HepG2 (cell line): ENCODE measurements around the gene LGALS8. TPM values are rescaled to one million over a fixed set of nuclear protein-coding genes. Genes with fewer than 3 reads are reported as not detected.

ENCODE experiments used
- ARID3A ChIP-seq: IDR thresholded peaks from 2 replicates; pipeline ENCODE4 v1.6.1; 2012; ENCODE audit warnings: low read depth, low read length, improper control_type of control experiment
- FOXO1 ChIP-seq: sonication (generic); formaldehyde crosslinking; IDR thresholded peaks from 2 replicates; pipeline ENCODE4 v1.4.0; 2020; ENCODE audit warnings: missing genetic modification reagents
- FUBP1 ChIP-seq: sonication (generic); formaldehyde crosslinking; IDR thresholded peaks from 2 replicates; pipeline ENCODE4 v1.5.1; 2020; ENCODE audit warnings: missing genetic modification reagents, mild to moderate bottlenecking, borderline replicate concordance
- HNF4A ChIP-seq: sonication (generic); formaldehyde crosslinking; IDR thresholded peaks from 2 replicates; pipeline ENCODE4 v1.4.0; 2020; ENCODE audit warnings: missing genetic modification reagents
- IRX3 ChIP-seq: sonication (generic); formaldehyde crosslinking; IDR thresholded peaks from 2 replicates; pipeline ENCODE4 v1.8.1; 2023; ENCODE audit warnings: mild to moderate bottlenecking, low read depth, missing genetic modification reagents, borderline replicate concordance
- KDM4B ChIP-seq: sonication (generic); formaldehyde crosslinking; IDR thresholded peaks from 2 replicates; pipeline ENCODE4 v1.4.0; 2020; ENCODE audit warnings: missing genetic modification reagents
- RCOR2 ChIP-seq: IDR thresholded peaks from 2 replicates; pipeline ENCODE4 v1.6.1; 2016; ENCODE audit warnings: missing biosample characterization, missing genetic modification reagents
- REST ChIP-seq, 2 experiments: IDR thresholded peaks; 2 replicates each; pipeline ENCODE4 v1.6.1; 2011 to 2012; ENCODE audit warnings: low read length in 2 of 2, borderline replicate concordance in 1 of 2, low read depth in 1 of 2, mild to moderate bottlenecking in 1 of 2, moderate library complexity in 1 of 2
- TOPORS ChIP-seq: sonication (generic); formaldehyde crosslinking; IDR thresholded peaks from 2 replicates; pipeline ENCODE4 v1.8.0; 2023; ENCODE audit warnings: mild to moderate bottlenecking, missing genetic modification reagents
- ZBTB8A ChIP-seq: sonication (generic); formaldehyde crosslinking; IDR thresholded peaks from 2 replicates; pipeline ENCODE4 v1.4.0; 2020; ENCODE audit warnings: mild to moderate bottlenecking, low read depth, missing genetic modification reagents, borderline replicate concordance
- ZFP36L2 ChIP-seq: sonication (generic); formaldehyde crosslinking; IDR thresholded peaks from 2 replicates; pipeline ENCODE4 v1.4.0; 2020; ENCODE audit warnings: missing genetic modification reagents
- ZNF264 ChIP-seq: sonication (generic); formaldehyde crosslinking; IDR thresholded peaks from 2 replicates; pipeline ENCODE4 v1.4.0; 2020; ENCODE audit warnings: missing genetic modification reagents
- ZNF337 ChIP-seq: sonication (generic); formaldehyde crosslinking; IDR thresholded peaks from 2 replicates; pipeline ENCODE4 v1.5.1; 2020; ENCODE audit warnings: missing genetic modification reagents, low read depth, mild to moderate bottlenecking, borderline replicate concordance
- ZNF572 ChIP-seq: sonication (generic); formaldehyde crosslinking; IDR thresholded peaks from 2 replicates; pipeline ENCODE4 v1.5.1; 2020; ENCODE audit warnings: mild to moderate bottlenecking, missing genetic modification reagents
- ZNF598 ChIP-seq: sonication (generic); formaldehyde crosslinking; IDR thresholded peaks from 2 replicates; pipeline ENCODE4 v1.5.1; 2020; ENCODE audit warnings: mild to moderate bottlenecking, missing genetic modification reagents, borderline replicate concordance
- ZNF616 ChIP-seq: sonication (generic); formaldehyde crosslinking; IDR thresholded peaks from 2 replicates; pipeline ENCODE4 v1.5.0; 2020; ENCODE audit warnings: low read depth, mild to moderate bottlenecking, missing genetic modification reagents
- ZNF629 ChIP-seq: sonication (generic); formaldehyde crosslinking; conservative IDR thresholded peaks from 2 replicates; pipeline ENCODE4 v1.5.0; 2020; ENCODE audit warnings: missing genetic modification reagents
- polyA plus RNA-seq, 8 experiments: library from polyadenylated mRNA; depleted of rRNA in 3 of 8; stranded (reverse) in 7 of 8; unstranded in 1 of 8; fragments of >200 nt; fragmentation: Illumina TruSeq in 4 of 8; extraction: Trizol in 4 of 8; gene quantifications; 2 replicates each; pipeline versions ENCODE4 v1.2.1 to v1.2.3, GENCODE V29; 2011 to 2016; ENCODE audit warnings: low read depth in 4 of 8, missing spikeins in 1 of 8, mixed read lengths in 1 of 8; ENCODE audit not compliant: insufficient read depth in 1 of 8
- total RNA-seq, 5 experiments: library from RNA; depleted of rRNA; stranded (reverse); fragments of >200 nt; fragmentation: Illumina TruSeq; extraction: Trizol; gene quantifications; 2 replicates each; pipeline ENCODE4 v1.2.3, GENCODE V29; 2016; ENCODE audit warnings: low read depth in 1 of 5
- TF ChIP-seq, protein P1 (sequence below): IDR thresholded peaks from 2 replicates; pipeline ENCODE4 v1.4.0; 2020; ENCODE audit warnings: mild to moderate bottlenecking, missing genetic modification reagents

LGALS8 gene
- total and polyA plus RNA-seq, 2 of the 13 experiments (the other 11 are each of a cell fraction or from before 2014, with no cell fraction given) = 29.3 to 185 TPM

DNA sequence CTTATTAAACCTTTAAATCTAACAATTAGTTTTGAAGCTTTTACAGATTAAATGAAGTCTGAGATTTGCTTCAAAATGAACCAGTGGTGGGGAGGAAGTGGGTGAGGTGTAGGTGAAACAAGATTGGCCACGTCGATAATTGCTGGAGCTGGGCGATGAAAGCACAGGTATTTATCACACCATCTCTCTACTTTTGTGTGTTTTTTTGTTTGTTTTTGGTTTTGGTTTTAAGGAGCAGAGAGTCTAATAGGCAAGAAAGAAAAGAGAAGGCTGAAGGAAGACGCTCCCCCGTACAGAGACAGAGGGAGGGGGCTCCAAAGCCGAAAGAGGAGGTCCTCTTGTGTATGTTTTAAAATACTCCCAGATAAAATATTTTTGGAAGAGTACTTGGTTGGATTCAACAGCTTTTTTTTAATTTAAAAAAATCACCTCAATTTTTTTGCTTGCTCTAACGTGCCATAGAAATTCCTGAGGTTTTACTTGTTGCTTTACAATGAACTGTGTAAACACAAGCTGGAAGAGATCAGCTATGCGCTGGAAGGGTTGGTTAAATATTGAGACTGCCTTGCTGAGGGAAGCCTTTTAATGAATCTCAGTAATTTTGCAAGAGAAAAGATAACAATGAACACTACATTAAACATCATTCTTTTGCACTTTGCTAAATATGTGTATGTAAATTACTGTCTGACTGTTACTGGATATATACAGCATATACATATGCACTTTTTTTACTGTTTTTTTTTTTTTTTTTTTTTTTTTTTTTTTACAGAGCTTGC is 6.7 kb upstream of the LGALS8 start (continued):
- TF ChIP-seq ARID3A (peak; percentile 65), ZNF572 (no peak), TOPORS (CRISPR knock-in tag) (no peak), ZNF616 (CRISPR knock-in tag) (no peak), ZBTB8A (no peak), ZFP36L2 (CRISPR knock-in tag) (no peak), HNF4A (CRISPR knock-in tag) (no peak), FUBP1 (no peak), RCOR2 (CRISPR knock-in tag) (no peak), ZNF264 (CRISPR knock-in tag) (no peak), REST (IDR thresholded peaks at IDR 0.05; ENCODE audit: borderline replicate concordance in 1 of 2, low read depth in 1 of 2, low read length in 2 of 2) (0 out of 4 replicates have a peak, but pooled peaks of 1 of the 2 experiments have one; percentile 25), IRX3 (CRISPR knock-in tag) (no peak), KDM4B (no peak), ZNF337 (CRISPR knock-in tag) (no peak), ZNF598 (no peak), FOXO1 (CRISPR knock-in tag) (peak; percentile 37; the same call in 1 of the 2 replicates), ZNF629 (CRISPR knock-in tag) (no peak)
- TF ChIP-seq, protein P1, sequence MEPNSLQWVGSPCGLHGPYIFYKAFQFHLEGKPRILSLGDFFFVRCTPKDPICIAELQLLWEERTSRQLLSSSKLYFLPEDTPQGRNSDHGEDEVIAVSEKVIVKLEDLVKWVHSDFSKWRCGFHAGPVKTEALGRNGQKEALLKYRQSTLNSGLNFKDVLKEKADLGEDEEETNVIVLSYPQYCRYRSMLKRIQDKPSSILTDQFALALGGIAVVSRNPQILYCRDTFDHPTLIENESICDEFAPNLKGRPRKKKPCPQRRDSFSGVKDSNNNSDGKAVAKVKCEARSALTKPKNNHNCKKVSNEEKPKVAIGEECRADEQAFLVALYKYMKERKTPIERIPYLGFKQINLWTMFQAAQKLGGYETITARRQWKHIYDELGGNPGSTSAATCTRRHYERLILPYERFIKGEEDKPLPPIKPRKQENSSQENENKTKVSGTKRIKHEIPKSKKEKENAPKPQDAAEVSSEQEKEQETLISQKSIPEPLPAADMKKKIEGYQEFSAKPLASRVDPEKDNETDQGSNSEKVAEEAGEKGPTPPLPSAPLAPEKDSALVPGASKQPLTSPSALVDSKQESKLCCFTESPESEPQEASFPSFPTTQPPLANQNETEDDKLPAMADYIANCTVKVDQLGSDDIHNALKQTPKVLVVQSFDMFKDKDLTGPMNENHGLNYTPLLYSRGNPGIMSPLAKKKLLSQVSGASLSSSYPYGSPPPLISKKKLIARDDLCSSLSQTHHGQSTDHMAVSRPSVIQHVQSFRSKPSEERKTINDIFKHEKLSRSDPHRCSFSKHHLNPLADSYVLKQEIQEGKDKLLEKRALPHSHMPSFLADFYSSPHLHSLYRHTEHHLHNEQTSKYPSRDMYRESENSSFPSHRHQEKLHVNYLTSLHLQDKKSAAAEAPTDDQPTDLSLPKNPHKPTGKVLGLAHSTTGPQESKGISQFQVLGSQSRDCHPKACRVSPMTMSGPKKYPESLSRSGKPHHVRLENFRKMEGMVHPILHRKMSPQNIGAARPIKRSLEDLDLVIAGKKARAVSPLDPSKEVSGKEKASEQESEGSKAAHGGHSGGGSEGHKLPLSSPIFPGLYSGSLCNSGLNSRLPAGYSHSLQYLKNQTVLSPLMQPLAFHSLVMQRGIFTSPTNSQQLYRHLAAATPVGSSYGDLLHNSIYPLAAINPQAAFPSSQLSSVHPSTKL (CRISPR knock-in tag) = peak; percentile 83
